Adrenal gland (tissue), 5 donors: ENCODE data around the gene PLXNA2.

Source experiments
- POLR2A ChIP-seq, 2 donors: fragments of 450-650 bp; IDR thresholded peaks; one replicate each; pipeline ENCODE4 v1.6.1; 2017; ENCODE audit warnings: antibody characterized with exemption in 2 of 2, mild to moderate bottlenecking in 2 of 2, moderate library complexity in 1 of 2
- TF ChIP-seq, protein P1 (sequence below), 6 experiments: fragments of 450-650 bp in 4 of 6; fragments of 200-600 bp in 2 of 6; sonication (generic) in 1 of 6; IDR thresholded peaks; 1 replicate in 5 of 6; 2 replicates in 1 of 6; pipeline versions ENCODE4 v1.5.1 to v1.8.0; 2016 to 2021; ENCODE audit warnings: antibody characterized with exemption in 6 of 6, mild to moderate bottlenecking in 2 of 6, moderate library complexity in 1 of 6
- donor health status: DM: no; HTN: no; CAD: no.

DNA sequence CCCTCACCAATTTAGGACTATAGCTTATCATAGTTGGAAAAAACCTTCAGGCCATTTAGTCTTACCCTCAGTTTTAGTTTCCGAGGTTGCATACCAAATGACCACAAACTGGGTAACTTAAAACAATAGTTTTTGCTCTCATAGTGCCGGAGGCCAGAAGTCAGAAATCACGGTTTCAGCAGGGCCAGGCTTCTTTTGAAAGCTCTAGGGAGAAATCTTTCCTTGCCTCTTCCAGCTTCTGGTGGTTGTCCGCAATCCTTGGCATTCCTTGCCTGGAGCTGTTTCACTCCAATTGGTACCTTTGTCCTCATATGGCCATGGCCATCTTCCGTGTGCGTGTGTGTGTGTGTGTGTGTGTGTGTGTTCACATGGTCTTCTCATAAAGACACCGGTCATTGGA, 12.4 kb upstream of the PLXNA2 start:
- TF ChIP-seq POLR2A (IDR thresholded peaks at IDR 0.05) = no peak
- TF ChIP-seq, protein P1, sequence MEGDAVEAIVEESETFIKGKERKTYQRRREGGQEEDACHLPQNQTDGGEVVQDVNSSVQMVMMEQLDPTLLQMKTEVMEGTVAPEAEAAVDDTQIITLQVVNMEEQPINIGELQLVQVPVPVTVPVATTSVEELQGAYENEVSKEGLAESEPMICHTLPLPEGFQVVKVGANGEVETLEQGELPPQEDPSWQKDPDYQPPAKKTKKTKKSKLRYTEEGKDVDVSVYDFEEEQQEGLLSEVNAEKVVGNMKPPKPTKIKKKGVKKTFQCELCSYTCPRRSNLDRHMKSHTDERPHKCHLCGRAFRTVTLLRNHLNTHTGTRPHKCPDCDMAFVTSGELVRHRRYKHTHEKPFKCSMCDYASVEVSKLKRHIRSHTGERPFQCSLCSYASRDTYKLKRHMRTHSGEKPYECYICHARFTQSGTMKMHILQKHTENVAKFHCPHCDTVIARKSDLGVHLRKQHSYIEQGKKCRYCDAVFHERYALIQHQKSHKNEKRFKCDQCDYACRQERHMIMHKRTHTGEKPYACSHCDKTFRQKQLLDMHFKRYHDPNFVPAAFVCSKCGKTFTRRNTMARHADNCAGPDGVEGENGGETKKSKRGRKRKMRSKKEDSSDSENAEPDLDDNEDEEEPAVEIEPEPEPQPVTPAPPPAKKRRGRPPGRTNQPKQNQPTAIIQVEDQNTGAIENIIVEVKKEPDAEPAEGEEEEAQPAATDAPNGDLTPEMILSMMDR (IDR thresholded peaks at IDR 0.05) = no peak
